Upper lobe of left lung (tissue), 4 donors: ENCODE data around the gene CSTPP1.

Experiments
- CTCF ChIP-seq, 6 experiments: fragments of 450-650 bp in 4 of 6; fragments of 200-600 bp in 2 of 6; sonication (generic) in 2 of 6; IDR thresholded peaks; one replicate each; pipeline ENCODE4 v1.5.1; 2016 to 2019; ENCODE audit warnings: antibody characterized with exemption in 6 of 6
- EP300 ChIP-seq, 4 donors: sonication (generic); formaldehyde crosslinking; IDR thresholded peaks; one replicate each; pipeline ENCODE4 v1.5.1; 2017; ENCODE audit warnings: antibody characterized with exemption in 4 of 4, control low read depth in 2 of 4
- POLR2AphosphoS5 ChIP-seq, 2 donors: sonication (generic); formaldehyde crosslinking; IDR thresholded peaks; one replicate each; pipeline ENCODE4 v1.5.1; 2017; ENCODE audit warnings: antibody characterized with exemption in 2 of 2

GRCh38 chr11:47183969-47184368 is 247.4 kb downstream of the CSTPP1 start:
- no peak for TF ChIP-seq CTCF (IDR thresholded peaks at IDR 0.05)
- TF ChIP-seq POLR2AphosphoS5 (IDR thresholded peaks at IDR 0.05), result no peak
- no peak for TF ChIP-seq EP300 (IDR thresholded peaks at IDR 0.05)
